Measurements from ENCODE around the gene PDCD6IP.

DNA sequence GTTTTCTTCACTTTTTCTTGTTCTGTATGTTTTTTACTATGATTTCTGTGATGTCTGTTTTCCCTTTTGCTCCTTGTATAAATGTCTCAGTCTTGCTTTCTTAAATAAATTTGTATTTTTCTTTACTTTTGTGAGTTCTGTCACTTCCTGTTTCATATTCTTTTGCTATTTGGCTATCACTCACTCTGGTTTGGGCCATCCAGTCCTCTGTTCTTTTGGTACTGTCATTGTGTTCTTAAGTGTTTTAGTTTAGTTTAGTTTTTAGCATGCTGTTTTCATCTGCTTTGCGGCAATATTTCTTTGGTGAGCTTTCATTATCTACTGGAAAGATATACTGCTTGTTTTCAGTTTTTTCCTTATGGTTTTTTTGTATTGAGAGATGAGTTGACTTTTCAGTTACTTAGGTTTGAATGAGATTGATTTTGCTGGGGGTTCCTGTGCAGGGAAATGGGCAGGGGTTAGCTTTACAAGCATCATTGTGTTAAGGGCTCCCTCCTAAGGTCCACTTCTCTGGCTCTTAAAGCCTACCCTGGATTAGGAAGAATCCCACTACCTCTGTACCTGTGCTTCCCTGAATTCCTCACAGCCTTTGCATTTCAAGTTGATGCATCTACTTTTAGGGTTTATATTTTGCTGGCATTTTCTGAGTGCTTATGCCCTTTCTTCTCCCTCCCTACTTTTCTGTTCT lies 35.1 kb downstream of the PDCD6IP start:
- TF ChIP-seq, protein P1, sequence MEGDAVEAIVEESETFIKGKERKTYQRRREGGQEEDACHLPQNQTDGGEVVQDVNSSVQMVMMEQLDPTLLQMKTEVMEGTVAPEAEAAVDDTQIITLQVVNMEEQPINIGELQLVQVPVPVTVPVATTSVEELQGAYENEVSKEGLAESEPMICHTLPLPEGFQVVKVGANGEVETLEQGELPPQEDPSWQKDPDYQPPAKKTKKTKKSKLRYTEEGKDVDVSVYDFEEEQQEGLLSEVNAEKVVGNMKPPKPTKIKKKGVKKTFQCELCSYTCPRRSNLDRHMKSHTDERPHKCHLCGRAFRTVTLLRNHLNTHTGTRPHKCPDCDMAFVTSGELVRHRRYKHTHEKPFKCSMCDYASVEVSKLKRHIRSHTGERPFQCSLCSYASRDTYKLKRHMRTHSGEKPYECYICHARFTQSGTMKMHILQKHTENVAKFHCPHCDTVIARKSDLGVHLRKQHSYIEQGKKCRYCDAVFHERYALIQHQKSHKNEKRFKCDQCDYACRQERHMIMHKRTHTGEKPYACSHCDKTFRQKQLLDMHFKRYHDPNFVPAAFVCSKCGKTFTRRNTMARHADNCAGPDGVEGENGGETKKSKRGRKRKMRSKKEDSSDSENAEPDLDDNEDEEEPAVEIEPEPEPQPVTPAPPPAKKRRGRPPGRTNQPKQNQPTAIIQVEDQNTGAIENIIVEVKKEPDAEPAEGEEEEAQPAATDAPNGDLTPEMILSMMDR (conservative IDR thresholded peaks at IDR 0.05; ENCODE audit: low read depth, low read length) = no peak
- TF ChIP-seq EZH2 (IDR thresholded peaks at IDR 0.05; ENCODE audit: low read length, unreplicated experiment) (no peak), EZH2phosphoT487 (IDR thresholded peaks at IDR 0.05; ENCODE audit: borderline replicate concordance, low read length) (no peak)
